ENCODE results near the gene PDP2.

PDP2 gene

GRCh38 chr16:66937725-66938337 lies 57.5 kb downstream of the PDP2 start:
- no peak overlapping the region for H3K4me3 ChIP-seq (ENCODE audit: low read depth, low read length)
- no peaks in the 10 kb centered on the region for H3K36me3 ChIP-seq (ENCODE audit: control insufficient read depth, insufficient read depth, low read length)
- H3K79me2 ChIP-seq, result peaks cover 13% of the 10 kb centered on the region
- H3K9ac ChIP-seq, result no peak overlapping the region
- H2AFZ ChIP-seq, result no peak overlapping the region
- no peaks in the 10 kb centered on the region for H3K9me3 ChIP-seq (ENCODE audit: control insufficient read depth, low read length)
- TF ChIP-seq CTCF (IDR thresholded peaks at IDR 0.05), result no peak
- peaks cover 11% of the 10 kb centered on the region for H3K4me1 ChIP-seq
- no peaks in the 10 kb centered on the region for H3K27me3 ChIP-seq (ENCODE audit: control insufficient read depth, insufficient read depth, low read length)
- no peak overlapping the region for H3K27ac ChIP-seq
- no peak overlapping the region for H3K4me2 ChIP-seq (ENCODE audit: low read length)

GRCh38 chr16:66939366-66939765 lies 59.1 kb downstream of the PDP2 start:
- no peak overlapping the region for H3K27ac ChIP-seq

GRCh38 chr16:66940236-66940635 lies 59.9 kb downstream of the PDP2 start:
- Histone ChIP-seq H3K27me3 (ENCODE audit: control insufficient read depth, insufficient read depth, low read length) (no peaks in the 10 kb centered on the region), H3K79me2 (peaks cover 5% of the 10 kb centered on the region), H3K4me3 (ENCODE audit: low read depth, low read length) (no peak overlapping the region), H3K9ac (no peak overlapping the region), H3K4me1 (peaks cover 6% of the 10 kb centered on the region), H3K4me2 (ENCODE audit: low read length) (no peak overlapping the region), H3K36me3 (ENCODE audit: control insufficient read depth, insufficient read depth, low read length) (no peaks in the 10 kb centered on the region), H3K27ac (no peak overlapping the region), H2AFZ (no peak overlapping the region), H3K9me3 (ENCODE audit: control insufficient read depth, low read length) (no peaks in the 10 kb centered on the region)
- no peak for TF ChIP-seq CTCF (IDR thresholded peaks at IDR 0.05)

More at GRCh38 chr16:66939366-66939765, 59.1 kb downstream of the PDP2 start:
- Histone ChIP-seq H3K79me2 (peaks cover 8% of the 10 kb centered on the region), H3K27me3 (ENCODE audit: control insufficient read depth, insufficient read depth, low read length) (no peaks in the 10 kb centered on the region), H3K4me2 (ENCODE audit: low read length) (no peak overlapping the region), H3K4me3 (ENCODE audit: low read depth, low read length) (no peak overlapping the region), H3K36me3 (ENCODE audit: control insufficient read depth, insufficient read depth, low read length) (no peaks in the 10 kb centered on the region), H2AFZ (no peak overlapping the region), H3K4me1 (peaks cover 6% of the 10 kb centered on the region), H3K9me3 (ENCODE audit: control insufficient read depth, low read length) (no peaks in the 10 kb centered on the region), H3K9ac (no peak overlapping the region)
- TF ChIP-seq CTCF (IDR thresholded peaks at IDR 0.05), result no peak

Measured in parathyroid adenoma (tissue), 2 donors.